OCI-LY7 (cell line): ENCODE measurements around the gene ZCCHC2. TPM values are rescaled to one million over a fixed set of nuclear protein-coding genes. Genes with fewer than 3 reads are reported as not detected.

Source experiments
- BruUV-seq: library from RNA; stranded (reverse); fragments of 400-500 nt; replicated peaks from 2 replicates; lab custom pipeline; 2021; lab: Mats Ljungman, UMichigan
- CTCF ChIA-PET: fragments of 300-600 bp; sonication (Branson Sonifier 250); formaldehyde crosslinking; loops from one replicate; lab custom pipeline; 2022; ENCODE audit warnings: antibody characterized with exemption; ENCODE audit not compliant: unreplicated experiment; lab: Charles Lee
- POLR2A ChIA-PET: fragments of 300-600 bp; sonication (Branson Sonifier 250); formaldehyde crosslinking; loops from one replicate; lab custom pipeline; 2022; ENCODE audit warnings: antibody characterized with exemption; lab: Charles Lee
- DNase-seq: peaks from one replicate; pipeline ENCODE4 v3.0.0-alpha.2; 2015; ENCODE audit warnings: low spot score
- H2AFZ ChIP-seq: fragments of 200-600 bp; sonication (generic), shearing (Covaris generic); 2 replicates; pipeline ENCODE4 v1.6.1; 2014; ENCODE audit warnings: mild to moderate bottlenecking, antibody characterized with exemption, low read length, moderate library complexity
- H3K27ac ChIP-seq: fragments of 200-600 bp; sonication (generic); 2 replicates; pipeline ENCODE4 v1.5.1; 2014; ENCODE audit warnings: mixed run types, low read depth, mild to moderate bottlenecking, moderate library complexity, low read length, inconsistent platforms; ENCODE audit not compliant: poor library complexity, severe bottlenecking
- H3K36me3 ChIP-seq: fragments of 200-600 bp; sonication (generic); 2 replicates; pipeline ENCODE4 v1.6.1; 2014; ENCODE audit warnings: mild to moderate bottlenecking, antibody characterized with exemption, low read length, moderate library complexity, mixed read lengths; ENCODE audit not compliant: insufficient read depth
- H3K4me1 ChIP-seq: fragments of 200-600 bp; sonication (generic); 2 replicates; pipeline ENCODE4 v1.5.1; 2014; ENCODE audit warnings: mild to moderate bottlenecking, low read length; ENCODE audit not compliant: insufficient read depth, poor library complexity, severe bottlenecking
- H3K4me2 ChIP-seq: fragments of 200-600 bp; sonication (generic); 2 replicates; pipeline ENCODE4 v1.6.1; 2014; ENCODE audit warnings: mild to moderate bottlenecking, low read length
- H3K4me3 ChIP-seq: fragments of 200-600 bp; sonication (generic); 2 replicates; pipeline ENCODE4 v1.5.1; 2014; ENCODE audit warnings: mild to moderate bottlenecking, low read depth, low read length; ENCODE audit not compliant: poor library complexity, severe bottlenecking
- H3K79me2 ChIP-seq: fragments of 200-600 bp; sonication (generic); 2 replicates; pipeline ENCODE4 v1.6.1; 2016; ENCODE audit warnings: low read depth, mild to moderate bottlenecking, low read length, moderate library complexity, mixed read lengths; ENCODE audit not compliant: insufficient read depth
- H3K9me2 ChIP-seq: fragments of 200-600 bp; sonication (generic); 2 replicates; pipeline ENCODE4 v1.6.1; 2016; ENCODE audit warnings: mild to moderate bottlenecking, low read length, mixed read lengths; ENCODE audit not compliant: insufficient read depth
- H3K9me3 ChIP-seq: fragments of 200-600 bp; sonication (generic); 2 replicates; pipeline ENCODE4 v1.6.1; 2014; ENCODE audit warnings: mild to moderate bottlenecking, mixed run types, low read length, mixed read lengths
- H4K20me1 ChIP-seq: fragments of 200-600 bp; sonication (generic); 2 replicates; pipeline ENCODE4 v1.6.1; 2014; ENCODE audit warnings: mild to moderate bottlenecking, antibody characterized with exemption, low read length, moderate library complexity, mixed read lengths; ENCODE audit not compliant: insufficient read depth
- EZH2phosphoT487 ChIP-seq: fragments of 200-600 bp; sonication (generic); IDR thresholded peaks from 2 replicates; pipeline ENCODE4 v1.6.1; 2018; ENCODE audit warnings: low read depth, borderline replicate concordance, mild to moderate bottlenecking, mixed run types, antibody characterized with exemption, low read length, moderate library complexity, mixed read lengths
- intact Hi-C: fragments of 100-400 bp; cut with micrococcal nuclease; formaldehyde crosslinking; loops from one replicate; pipeline ENCODE4 v1.10.0; 2022; ENCODE audit not compliant: unreplicated experiment
- total RNA-seq, 2 experiments: library from RNA; depleted of rRNA in 1 of 2; stranded (reverse); fragments of >200 nt in 1 of 2; shearing (Covaris generic) in 1 of 2; gene quantifications; 2 replicates each; pipeline ENCODE4 v1.2.3, GENCODE V29; 2014 to 2022
- TF ChIP-seq, protein P1 (sequence below): fragments of 200-600 bp; sonication (generic); conservative IDR thresholded peaks from 2 replicates; pipeline ENCODE4 v1.5.1; 2014; ENCODE audit warnings: mild to moderate bottlenecking, antibody characterized with exemption, low read length, moderate library complexity, mixed read lengths

Gene ZCCHC2
- total RNA-seq, 2 experiments from 2014 or later, result 16.9 to 17.5 TPM

DNA sequence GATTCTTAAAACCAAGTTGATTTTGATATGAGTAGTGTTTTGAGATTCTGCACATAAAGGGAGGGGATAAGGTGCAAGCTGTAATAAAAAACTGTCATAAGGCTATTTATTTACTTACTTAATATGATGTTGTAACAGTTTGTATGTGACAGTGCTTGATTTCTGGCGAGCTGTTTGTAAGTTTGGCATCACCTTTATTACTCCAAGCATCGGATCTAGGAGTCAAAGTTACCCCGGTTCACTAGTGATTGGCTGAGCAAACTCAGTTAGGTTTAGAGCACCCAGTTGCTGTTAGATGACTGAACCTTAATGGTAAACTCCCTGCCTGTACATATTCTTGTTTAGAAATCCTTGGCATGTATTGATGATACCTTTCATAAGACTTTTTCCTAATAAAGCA is 16.1 kb downstream of the ZCCHC2 start:
- no peak for DNase-seq
- no TSS peak for BruUV-seq
- Histone ChIP-seq H3K4me2 (no peak overlapping the region), H3K4me3 (no peak overlapping the region), H4K20me1 (no peaks in the 10 kb centered on the region), H3K27ac (no peak overlapping the region), H3K79me2 (peaks cover 18% of the 10 kb centered on the region; the same call in 1 of the 2 replicates), H3K9me2 (no peaks in the 10 kb centered on the region), H3K4me1 (no peaks in the 10 kb centered on the region), H3K36me3 (peaks cover 34% of the 10 kb centered on the region), H2AFZ (no peak overlapping the region), H3K9me3 (no peaks in the 10 kb centered on the region)
- intact Hi-C loops, result no loop called here
- ChIA-PET POLR2A (interaction anchor here (0.7 kb wide), 1 partner anchor 58 kb away, joined by 3 read pairs; no protein-coding TSS in a partner anchor), CTCF (no interaction called here)
- TF ChIP-seq EZH2phosphoT487, result no peak
- TF ChIP-seq, protein P1, sequence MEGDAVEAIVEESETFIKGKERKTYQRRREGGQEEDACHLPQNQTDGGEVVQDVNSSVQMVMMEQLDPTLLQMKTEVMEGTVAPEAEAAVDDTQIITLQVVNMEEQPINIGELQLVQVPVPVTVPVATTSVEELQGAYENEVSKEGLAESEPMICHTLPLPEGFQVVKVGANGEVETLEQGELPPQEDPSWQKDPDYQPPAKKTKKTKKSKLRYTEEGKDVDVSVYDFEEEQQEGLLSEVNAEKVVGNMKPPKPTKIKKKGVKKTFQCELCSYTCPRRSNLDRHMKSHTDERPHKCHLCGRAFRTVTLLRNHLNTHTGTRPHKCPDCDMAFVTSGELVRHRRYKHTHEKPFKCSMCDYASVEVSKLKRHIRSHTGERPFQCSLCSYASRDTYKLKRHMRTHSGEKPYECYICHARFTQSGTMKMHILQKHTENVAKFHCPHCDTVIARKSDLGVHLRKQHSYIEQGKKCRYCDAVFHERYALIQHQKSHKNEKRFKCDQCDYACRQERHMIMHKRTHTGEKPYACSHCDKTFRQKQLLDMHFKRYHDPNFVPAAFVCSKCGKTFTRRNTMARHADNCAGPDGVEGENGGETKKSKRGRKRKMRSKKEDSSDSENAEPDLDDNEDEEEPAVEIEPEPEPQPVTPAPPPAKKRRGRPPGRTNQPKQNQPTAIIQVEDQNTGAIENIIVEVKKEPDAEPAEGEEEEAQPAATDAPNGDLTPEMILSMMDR, result no peak

DNA sequence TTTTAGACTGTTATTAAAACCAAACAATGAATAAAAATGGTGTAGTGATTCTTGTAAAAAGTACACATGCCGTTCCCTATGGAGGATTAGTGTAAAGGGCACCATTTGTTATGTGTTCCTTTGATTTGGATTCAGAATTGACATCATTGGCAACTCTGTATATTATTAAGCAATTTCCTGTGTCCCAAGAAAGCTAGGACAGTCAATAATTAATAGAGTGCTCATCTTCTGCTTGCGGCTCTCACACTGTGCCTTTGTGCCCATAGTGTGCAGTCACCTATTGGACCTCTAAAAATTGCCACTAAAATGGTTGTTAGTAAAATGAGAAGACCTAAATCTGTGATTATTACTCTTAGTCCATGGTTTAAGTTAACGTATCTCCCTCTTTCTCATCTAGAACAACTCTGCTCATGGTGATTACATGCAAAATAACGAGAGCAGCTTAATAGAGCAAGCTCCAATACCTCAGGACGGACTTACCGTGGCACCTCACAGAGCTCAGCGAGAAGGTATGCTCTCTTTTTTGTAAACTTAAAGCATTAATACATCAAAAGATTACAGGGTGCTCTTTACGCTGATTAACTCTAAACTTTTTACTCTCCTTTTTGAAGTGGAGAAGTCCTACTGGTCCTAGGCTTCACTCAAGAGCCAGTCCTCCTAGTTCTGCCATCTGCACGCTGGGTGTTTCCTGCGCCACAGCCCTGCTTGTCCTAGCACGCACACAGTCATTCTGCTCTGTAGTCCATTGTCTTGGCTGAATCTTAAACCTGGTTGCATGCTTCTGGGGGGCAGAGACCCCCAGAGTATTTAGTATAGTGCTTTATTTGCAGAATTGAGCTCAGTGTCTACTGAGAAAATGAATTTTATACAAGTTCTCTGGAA is 16.7 kb downstream of the ZCCHC2 start:
- H3K27ac ChIP-seq, result no peak overlapping the region
- no peaks in the 10 kb centered on the region for H3K4me1 ChIP-seq
- no peak overlapping the region for H2AFZ ChIP-seq
- H3K9me3 ChIP-seq, result no peaks in the 10 kb centered on the region
- H3K4me2 ChIP-seq, result no peak overlapping the region
- no peak for TF ChIP-seq EZH2phosphoT487
- TF ChIP-seq, protein P1, result no peak
- no peaks in the 10 kb centered on the region for H3K9me2 ChIP-seq
- H3K79me2 ChIP-seq, result peaks cover 11% of the 10 kb centered on the region; the same call in 1 of the 2 replicates
- no peaks in the 10 kb centered on the region for H4K20me1 ChIP-seq
- POLR2A ChIA-PET, result interaction anchor here (0.6 to 1.3 kb wide), 2 partner anchors 9 to 17 kb away, joined by 3 read pairs; no protein-coding TSS in a partner anchor
- intact Hi-C loops, result no loop called here
- CTCF ChIA-PET, result no interaction called here
- no peak for DNase-seq
- BruUV-seq, result no TSS peak
- no peak overlapping the region for H3K4me3 ChIP-seq
- H3K36me3 ChIP-seq, result peaks cover 41% of the 10 kb centered on the region

DNA sequence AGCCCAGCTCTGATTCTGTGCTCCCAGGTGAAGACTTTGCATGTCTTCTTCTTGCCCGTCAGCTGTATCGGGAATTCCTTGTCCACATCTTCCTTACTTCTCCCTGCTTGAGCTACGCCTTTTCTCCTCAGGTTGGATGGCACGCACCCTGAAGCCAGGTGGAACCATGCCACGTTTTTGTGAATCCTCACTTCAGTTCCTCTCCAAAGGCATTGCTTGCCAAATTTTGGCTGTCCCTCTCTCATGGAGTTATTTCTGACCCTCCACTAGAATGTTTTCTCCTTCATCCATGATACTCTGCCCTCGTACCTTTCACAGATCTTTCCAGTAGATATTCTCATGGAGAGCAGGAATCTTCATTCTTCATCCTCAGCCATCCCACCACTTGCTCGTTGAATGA is 20.2 kb downstream of the ZCCHC2 start:
- peaks cover 5% of the 10 kb centered on the region; the same call in 1 of the 2 replicates for H3K79me2 ChIP-seq
- ChIA-PET CTCF (no interaction called here), POLR2A (no interaction called here)
- TF ChIP-seq EZH2phosphoT487, result no peak
- TF ChIP-seq, protein P1, result no peak
- no peak overlapping the region for H2AFZ ChIP-seq
- peaks cover 62% of the 10 kb centered on the region for H3K36me3 ChIP-seq
- H3K27ac ChIP-seq, result no peak overlapping the region
- BruUV-seq, result no TSS peak
- intact Hi-C loops, result no loop called here
- H3K4me1 ChIP-seq, result no peaks in the 10 kb centered on the region
- no peaks in the 10 kb centered on the region for H3K9me2 ChIP-seq
- H3K4me3 ChIP-seq, result no peak overlapping the region
- no peaks in the 10 kb centered on the region for H3K9me3 ChIP-seq
- DNase-seq, result no peak
- no peaks in the 10 kb centered on the region for H4K20me1 ChIP-seq
- H3K4me2 ChIP-seq, result no peak overlapping the region
